ENCODE measurements around the gene FRY. TPM values are rescaled to one million over a fixed set of nuclear protein-coding genes. Genes with fewer than 3 reads are reported as not detected.

Gene FRY
- total and polyA plus RNA-seq, 10 of the 15 experiments (the other 5 are each of a cell fraction or from before 2014, with no cell fraction given) = 0.18 to 1.4 (median 0.30) TPM

- no peak for FAIRE-seq
- no TSS peak for BruUV-seq (replicated peaks)
- Histone ChIP-seq H3K27me3 (replicated peaks in 1 of 2; ENCODE audit: control insufficient read depth in 2 of 2, insufficient read depth in 2 of 2, low read length in 1 of 2) (no peaks in the 10 kb centered on the region), H3K9ac (ENCODE audit: control insufficient read depth, insufficient read depth, low read length) (no peak overlapping the region), H3K9me3 (replicated peaks; ENCODE audit: control insufficient read depth, insufficient read depth, low read length) (no peaks in the 10 kb centered on the region), H3K36me3 (ENCODE audit: control insufficient read depth in 2 of 2, insufficient read depth in 2 of 2, low read length in 1 of 2) (no peaks in the 10 kb centered on the region), H2AFZ (ENCODE audit: control insufficient read depth, low read depth, low read length) (no peak overlapping the region), H3K4me1 (ENCODE audit: control insufficient read depth, insufficient read depth, low read length) (peaks cover 4% of the 10 kb centered on the region), H3K27ac (ENCODE audit: control insufficient read depth, insufficient read depth) (no peak overlapping the region), H4K20me1 (ENCODE audit: control insufficient read depth, insufficient read depth) (no peaks in the 10 kb centered on the region), H3K4me3 (no peak overlapping the region), H3K79me2 (ENCODE audit: control insufficient read depth, insufficient read depth, low read length) (no peaks in the 10 kb centered on the region), H3K4me2 (ENCODE audit: control insufficient read depth, insufficient read depth) (no peak overlapping the region)
- RAD21 ChIA-PET (ENCODE audit: unreplicated experiment) = no interaction called here
- 97% methylated on average over 3 of the region's 3 CpGs for WGBS (ENCODE audit: insufficient coverage, insufficient replicate concordance, low lambda C conversion rate, missing lambda C conversion rate)
- CTCF ChIA-PET = interaction anchor here (1.3 kb wide), 2 partner anchors 119 to 131 kb away, joined by 3 read pairs; no protein-coding TSS in a partner anchor
- TF ChIP-seq ETV6 (conservative IDR thresholded peaks at IDR 0.05 in 1 of 2, IDR thresholded peaks at IDR 0.05 in 1 of 2; ENCODE audit: borderline replicate concordance in 1 of 2, low read depth in 1 of 2) (no peak), ZNF592 (IDR thresholded peaks at IDR 0.05) (no peak)
- ATAC-seq = no peak
- SMC1A ChIA-PET (ENCODE audit: uncharacterized antibody, unreplicated experiment) = interaction anchor here (0.8 kb wide), 1 partner anchor 136 kb away, joined by 3 read pairs; no protein-coding TSS in a partner anchor
- intact Hi-C loops (cut with micrococcal nuclease; ENCODE audit: unreplicated experiment) = no loop called here
- POLR2A ChIA-PET = no interaction called here
- DNase-seq (ENCODE audit: low read depth, low spot score) = no peak
- in situ Hi-C loops (cut with MboI) = no loop called here
These were observed 14.0 kb downstream of the FRY start for GRCh38 chr13:32045537-32045936.
